HepG2 (cell line): ENCODE results near the gene PGGT1B.

Source experiments
- CEBPB ChIP-seq: IDR thresholded peaks from 2 replicates; pipeline ENCODE4 v1.6.1; 2011; ENCODE audit warnings: low read depth, low read length, improper control_type of control experiment, borderline replicate concordance
- CTCF ChIP-seq: sonication (generic); formaldehyde crosslinking; IDR thresholded peaks from 2 replicates; pipeline ENCODE4 v1.5.0; 2020; ENCODE audit warnings: mild to moderate bottlenecking, missing genetic modification reagents, moderate library complexity
- EP300 ChIP-seq, 3 experiments: sonication (generic) in 1 of 3; formaldehyde crosslinking in 1 of 3; IDR thresholded peaks; 2 replicates each; pipeline versions ENCODE4 v1.5.1 to v1.6.1; 2011 to 2020; ENCODE audit warnings: low read depth in 2 of 3, low read length in 2 of 3, borderline replicate concordance in 1 of 3, improper control_type of control experiment in 1 of 3, mild to moderate bottlenecking in 1 of 3, missing genetic modification reagents in 1 of 3, moderate library complexity in 1 of 3
- EZH2 ChIP-seq: conservative IDR thresholded peaks from 2 replicates; pipeline ENCODE4 v1.6.1; 2012; ENCODE audit warnings: mild to moderate bottlenecking, low read depth, low read length, moderate library complexity
- MXD1 ChIP-seq: sonication (generic); formaldehyde crosslinking; IDR thresholded peaks from 2 replicates; pipeline ENCODE4 v1.4.0; 2020; ENCODE audit warnings: mild to moderate bottlenecking, missing genetic modification reagents
- TAF1 ChIP-seq: sonication (generic); formaldehyde crosslinking; IDR thresholded peaks from 2 replicates; pipeline ENCODE4 v1.4.0; 2020; ENCODE audit warnings: missing genetic modification reagents
- ZFP36L2 ChIP-seq: sonication (generic); formaldehyde crosslinking; IDR thresholded peaks from 2 replicates; pipeline ENCODE4 v1.4.0; 2020; ENCODE audit warnings: missing genetic modification reagents
- ZNF20 ChIP-seq: sonication (generic); formaldehyde crosslinking; IDR thresholded peaks from 2 replicates; pipeline ENCODE4 v1.4.0; 2020; ENCODE audit warnings: mild to moderate bottlenecking, moderate library complexity, missing genetic modification reagents
- ZSCAN30 ChIP-seq: sonication (generic); formaldehyde crosslinking; IDR thresholded peaks from 2 replicates; pipeline ENCODE4 v1.5.0; 2020; ENCODE audit warnings: mild to moderate bottlenecking, missing genetic modification reagents

DNA sequence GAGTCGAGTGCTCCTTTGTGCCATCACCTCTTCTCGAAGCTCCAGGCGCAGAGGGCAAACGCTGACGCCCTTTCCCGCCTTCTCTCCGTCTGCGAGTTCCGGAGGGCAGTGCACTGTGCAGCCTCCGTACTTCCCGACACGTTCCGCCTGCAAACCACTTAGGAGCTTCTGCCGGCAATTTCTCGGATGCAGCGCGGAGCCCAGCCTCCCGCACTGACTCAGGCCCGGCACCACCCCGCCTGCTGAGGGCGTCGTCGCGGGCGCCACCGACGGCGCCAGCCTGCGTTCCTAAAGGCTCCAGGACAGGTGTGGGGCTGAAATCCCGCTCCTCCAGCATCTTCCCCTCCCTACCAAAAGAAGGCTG is 83.7 kb downstream of the PGGT1B start:
- TF ChIP-seq MXD1 (CRISPR knock-in tag) (no peak), ZSCAN30 (CRISPR knock-in tag) (no peak), EP300 (IDR thresholded peaks at IDR 0.05; ENCODE audit: low read depth in 2 of 2, low read length in 2 of 2) (no peak), EP300 (CRISPR knock-in tag; IDR thresholded peaks at IDR 0.05; ENCODE audit: borderline replicate concordance) (no peak), EZH2 (no peak), TAF1 (no peak), ZFP36L2 (CRISPR knock-in tag) (no peak), ZNF20 (CRISPR knock-in tag) (no peak), CTCF (CRISPR knock-in tag) (no peak), CEBPB (no peak)
